ENCODE results near the gene ASCC3.
A peak's percentile ranks its signal among the peaks of the same experiment; 100 is the strongest.

Gene ASCC3

GRCh38 chr6:100464162-100464851 is 416.8 kb downstream of the ASCC3 start:
- no peak for DNase-seq (ENCODE audit: low read depth, low spot score)

GRCh38 chr6:100463630-100464161 is 417.4 kb downstream of the ASCC3 start:
- no peak for DNase-seq (ENCODE audit: low read depth, low spot score)
- no peak overlapping the region for H3K4me3 ChIP-seq (ENCODE audit: low read length)

More at GRCh38 chr6:100464162-100464851, 416.8 kb downstream of the ASCC3 start:
- no peak overlapping the region for H3K4me3 ChIP-seq (ENCODE audit: low read length)

- DNase-seq (ENCODE audit: low read depth, low spot score) = no peak
- no peak overlapping the region for H3K4me3 ChIP-seq (ENCODE audit: low read length)
Observed at GRCh38 chr6:100462706-100463629, 418.2 kb downstream of the ASCC3 start.

GRCh38 chr6:100461917-100462705 is 419.0 kb downstream of the ASCC3 start:
- H3K4me3 ChIP-seq (ENCODE audit: low read length) = no peak overlapping the region
- peak; percentile 33 for DNase-seq (ENCODE audit: low read depth, low spot score)

GRCh38 chr6:100461278-100461916 is 419.7 kb downstream of the ASCC3 start:
- no peak for DNase-seq (ENCODE audit: low read depth, low spot score)
- H3K4me3 ChIP-seq (ENCODE audit: low read length) = no peak overlapping the region

- H3K4me3 ChIP-seq (ENCODE audit: low read length) = no peak overlapping the region
- DNase-seq (ENCODE audit: low read depth, low spot score) = no peak
Observed at GRCh38 chr6:100460650-100461204, 420.4 kb downstream of the ASCC3 start.

GRCh38 chr6:100459592-100460184 is 421.4 kb downstream of the ASCC3 start:
- DNase-seq (ENCODE audit: low read depth, low spot score) = no peak
- H3K4me3 ChIP-seq (ENCODE audit: low read length) = no peak overlapping the region

GRCh38 chr6:100458841-100459591 is 422.1 kb downstream of the ASCC3 start:
- no peak overlapping the region for H3K4me3 ChIP-seq (ENCODE audit: low read length)
- DNase-seq (ENCODE audit: low read depth, low spot score) = no peak

All from Jurkat, Clone E6-1 (cell line).